GM19099 (cell line): Measurements from ENCODE around the gene YDJC.

Experiments used
- POLR2A ChIP-seq: IDR thresholded peaks from 3 replicates; pipeline ENCODE4 v1.6.1; 2011; ENCODE audit warnings: low read depth; ENCODE audit not compliant: insufficient read length; ENCODE audit errors: extremely low read depth

Gene YDJC

GRCh38 chr22:21602579-21602978 lies 27.2 kb downstream of the YDJC start:
- TF ChIP-seq POLR2A, result no peak

- no peak for TF ChIP-seq POLR2A
Measured at GRCh38 chr22:21599053-21599893, 30.5 kb downstream of the YDJC start.

GRCh38 chr22:21598302-21598701 lies 31.5 kb downstream of the YDJC start:
- no peak for TF ChIP-seq POLR2A

GRCh38 chr22:21594865-21595452 lies 34.9 kb downstream of the YDJC start:
- no peak for TF ChIP-seq POLR2A

GRCh38 chr22:21593406-21594232 lies 36.2 kb downstream of the YDJC start:
- TF ChIP-seq POLR2A, result no peak

GRCh38 chr22:21592422-21592821 lies 37.4 kb downstream of the YDJC start:
- TF ChIP-seq POLR2A, result no peak

GRCh38 chr22:21591695-21592094 lies 38.1 kb downstream of the YDJC start:
- TF ChIP-seq POLR2A, result no peak

- TF ChIP-seq POLR2A, result no peak
Measured at GRCh38 chr22:21590809-21591641, 38.8 kb downstream of the YDJC start.

GRCh38 chr22:21589396-21589795 lies 40.4 kb downstream of the YDJC start:
- TF ChIP-seq POLR2A, result no peak

GRCh38 chr22:21587803-21588611 lies 41.8 kb downstream of the YDJC start:
- no peak for TF ChIP-seq POLR2A

- no peak for TF ChIP-seq POLR2A
Measured at GRCh38 chr22:21585389-21585788, 44.4 kb downstream of the YDJC start.

- no peak for TF ChIP-seq POLR2A
Measured at GRCh38 chr22:21582801-21583740, 46.8 kb downstream of the YDJC start.

- TF ChIP-seq POLR2A, result no peak
Measured at GRCh38 chr22:21579474-21579851, 50.4 kb downstream of the YDJC start.
